Suprapubic skin (tissue), 4 donors: Measurements from ENCODE around the gene SP4. TPM values are rescaled to one million over a fixed set of nuclear protein-coding genes. Genes with fewer than 3 reads are reported as not detected.

Experiments used
- DNase-seq, 2 donors: peaks; one replicate each; pipeline ENCODE4 v3.0.0-alpha.2; 2019; ENCODE audit warnings: low spot score in 2 of 2
- H3K27ac ChIP-seq: fragments of 200-600 bp; sonication (generic); one replicate; pipeline ENCODE4 v1.5.1; 2019
- H3K27me3 ChIP-seq: fragments of 200-600 bp; sonication (generic); one replicate; pipeline ENCODE4 v1.5.1; 2019
- H3K36me3 ChIP-seq: fragments of 200-600 bp; sonication (generic); one replicate; pipeline ENCODE4 v1.5.1; 2019
- H3K4me1 ChIP-seq: fragments of 200-600 bp; sonication (generic); one replicate; pipeline ENCODE4 v1.5.1; 2019
- H3K4me3 ChIP-seq: fragments of 200-600 bp; sonication (generic); one replicate; pipeline ENCODE4 v1.5.1; 2019; ENCODE audit warnings: mild to moderate bottlenecking
- H3K9me3 ChIP-seq: fragments of 200-600 bp; sonication (generic); one replicate; pipeline ENCODE4 v1.5.1; 2019
- CTCF ChIP-seq, 2 donors: fragments of 200-600 bp in 1 of 2; fragments of 450-650 bp in 1 of 2; sonication (generic) in 1 of 2; IDR thresholded peaks; one replicate each; pipeline ENCODE4 v1.5.1; 2016 to 2019; ENCODE audit warnings: antibody characterized with exemption in 2 of 2, mild to moderate bottlenecking in 1 of 2, moderate library complexity in 1 of 2
- EP300 ChIP-seq: sonication (generic); formaldehyde crosslinking; IDR thresholded peaks from one replicate; pipeline ENCODE4 v1.6.1; 2017; ENCODE audit warnings: antibody characterized with exemption
- POLR2A ChIP-seq, 2 donors: fragments of 450-650 bp; IDR thresholded peaks; one replicate each; pipeline ENCODE4 v1.6.1; 2017; ENCODE audit warnings: antibody characterized with exemption in 2 of 2, mild to moderate bottlenecking in 2 of 2, moderate library complexity in 2 of 2
- POLR2AphosphoS5 ChIP-seq, 3 donors: sonication (generic); formaldehyde crosslinking; IDR thresholded peaks; one replicate each; pipeline ENCODE4 v1.6.1; 2017; ENCODE audit warnings: antibody characterized with exemption in 3 of 3
- WGBS: methylation state at CpG from one replicate; pipeline ENCODE4 v1.1.5; 2018; 5-methylcytosine and 5-hydroxymethylcytosine counted together
- total RNA-seq, 4 donors: library from RNA; depleted of rRNA; stranded (reverse); fragments of >200 nt; gene quantifications; one replicate each; pipeline ENCODE4 v1.1.0, GENCODE V29; 2016

SP4 gene
- total RNA-seq, 4 donors from 2014 or later, result 5.3 to 17.0 (median 11.1) TPM

GRCh38 chr7:21428659-21428941, 717 bp downstream of the SP4 start:
- Histone ChIP-seq H3K4me1 (peaks cover 43% of the 10 kb centered on the region), H3K36me3 (no peaks in the 10 kb centered on the region), H3K27ac (peak overlapping the region; percentile 99), H3K4me3 (peak overlapping the region; percentile 86), H3K27me3 (no peaks in the 10 kb centered on the region), H3K9me3 (no peaks in the 10 kb centered on the region)
- TF ChIP-seq CTCF (IDR thresholded peaks at IDR 0.05), result no peak
- TF ChIP-seq EP300, result no peak
- TF ChIP-seq POLR2AphosphoS5 (IDR thresholded peaks at IDR 0.05), result no peak
- TF ChIP-seq POLR2A (IDR thresholded peaks at IDR 0.05), result no peak
- no peak for DNase-seq
- WGBS, result 0% methylated on average over 5 of the region's 5 CpGs

- Histone ChIP-seq H3K27me3 (no peaks in the 10 kb centered on the region), H3K9me3 (no peaks in the 10 kb centered on the region), H3K27ac (no peak overlapping the region), H3K4me3 (peak overlapping the region; percentile 86), H3K36me3 (no peaks in the 10 kb centered on the region), H3K4me1 (peaks cover 43% of the 10 kb centered on the region)
- WGBS, result 47% methylated on average over 3 of the region's 3 CpGs
- TF ChIP-seq CTCF (IDR thresholded peaks at IDR 0.05) (no peak), POLR2AphosphoS5 (IDR thresholded peaks at IDR 0.05) (no peak), EP300 (no peak), POLR2A (IDR thresholded peaks at IDR 0.05) (no peak)
- DNase-seq, result no peak
Measured at GRCh38 chr7:21429021-21429420, 1.1 kb downstream of the SP4 start.

GRCh38 chr7:21429786-21430574, 2.1 kb downstream of the SP4 start:
- no peak for DNase-seq
- H3K27me3 ChIP-seq, result no peaks in the 10 kb centered on the region
- no peaks in the 10 kb centered on the region for H3K9me3 ChIP-seq
- WGBS, result 52% methylated on average over 7 of the region's 8 CpGs
- H3K36me3 ChIP-seq, result no peaks in the 10 kb centered on the region
- no peak overlapping the region for H3K4me3 ChIP-seq
- no peak for TF ChIP-seq POLR2AphosphoS5 (IDR thresholded peaks at IDR 0.05)
- no peak for TF ChIP-seq POLR2A (IDR thresholded peaks at IDR 0.05)
- no peak for TF ChIP-seq EP300
- no peak for TF ChIP-seq CTCF (IDR thresholded peaks at IDR 0.05)
- H3K4me1 ChIP-seq, result peaks cover 43% of the 10 kb centered on the region
- H3K27ac ChIP-seq, result no peak overlapping the region

- Histone ChIP-seq H3K36me3 (no peaks in the 10 kb centered on the region), H3K4me1 (peaks cover 43% of the 10 kb centered on the region), H3K4me3 (no peak overlapping the region), H3K27me3 (no peaks in the 10 kb centered on the region), H3K9me3 (no peaks in the 10 kb centered on the region), H3K27ac (no peak overlapping the region)
- TF ChIP-seq POLR2AphosphoS5 (IDR thresholded peaks at IDR 0.05), result no peak
- TF ChIP-seq POLR2A (IDR thresholded peaks at IDR 0.05), result no peak
- no peak for TF ChIP-seq CTCF (IDR thresholded peaks at IDR 0.05)
- no peak for TF ChIP-seq EP300
- WGBS, result 53% methylated on average over 3 of the region's 3 CpGs
- no peak for DNase-seq
Measured at GRCh38 chr7:21430575-21430954, 2.7 kb downstream of the SP4 start.

GRCh38 chr7:21443149-21443841, 15.4 kb downstream of the SP4 start:
- Histone ChIP-seq H3K4me1 (no peaks in the 10 kb centered on the region), H3K27ac (no peak overlapping the region), H3K9me3 (no peaks in the 10 kb centered on the region), H3K4me3 (no peak overlapping the region), H3K36me3 (no peaks in the 10 kb centered on the region), H3K27me3 (no peaks in the 10 kb centered on the region)
- TF ChIP-seq CTCF (IDR thresholded peaks at IDR 0.05) (no peak), POLR2A (IDR thresholded peaks at IDR 0.05) (no peak), POLR2AphosphoS5 (IDR thresholded peaks at IDR 0.05) (no peak), EP300 (no peak)
- no peak for DNase-seq
- 86% methylated on average over 7 of the region's 7 CpGs for WGBS
